PFSK-1 (cell line): ENCODE measurements around the gene SKOR2.

Source experiments
- FOXP2 ChIP-seq: optimal IDR thresholded peaks from 2 replicates; pipeline ENCODE3; 2011; ENCODE audit warnings: borderline replicate concordance, control low read depth, inconsistent platforms; ENCODE audit not compliant: insufficient read depth; ENCODE audit errors: extremely low read length, extremely low read depth
- POLR2AphosphoS5 ChIP-seq: IDR thresholded peaks from 2 replicates; pipeline ENCODE4 v1.6.1; 2012; ENCODE audit warnings: low read depth, mild to moderate bottlenecking, control low read depth, low read length, moderate library complexity
- SIN3A ChIP-seq: IDR thresholded peaks from 2 replicates; pipeline ENCODE4 v1.6.1; 2012; ENCODE audit warnings: mild to moderate bottlenecking, low read length, moderate library complexity, borderline replicate concordance; ENCODE audit not compliant: insufficient read depth
- TAF1 ChIP-seq: IDR thresholded peaks from 2 replicates; pipeline ENCODE4 v1.6.1; 2012; ENCODE audit warnings: low read length, control low read depth, borderline replicate concordance; ENCODE audit not compliant: insufficient read depth
- TF ChIP-seq, protein P1 (sequence below), 2 experiments: IDR thresholded peaks; 2 replicates each; pipeline versions ENCODE4 v1.6.1 to v1.8.0; 2011 to 2012; ENCODE audit warnings: low read depth in 2 of 2, low read length in 2 of 2, control low read depth in 1 of 2, inconsistent platforms in 1 of 2, mild to moderate bottlenecking in 1 of 2, moderate library complexity in 1 of 2; ENCODE audit not compliant: insufficient read depth in 1 of 2

SKOR2 gene

GRCh38 chr18:47172476-47172875 is 79.0 kb downstream of the SKOR2 start:
- TF ChIP-seq TAF1 (no peak), POLR2AphosphoS5 (no peak), FOXP2 (no peak), SIN3A (no peak)
- TF ChIP-seq, protein P1, sequence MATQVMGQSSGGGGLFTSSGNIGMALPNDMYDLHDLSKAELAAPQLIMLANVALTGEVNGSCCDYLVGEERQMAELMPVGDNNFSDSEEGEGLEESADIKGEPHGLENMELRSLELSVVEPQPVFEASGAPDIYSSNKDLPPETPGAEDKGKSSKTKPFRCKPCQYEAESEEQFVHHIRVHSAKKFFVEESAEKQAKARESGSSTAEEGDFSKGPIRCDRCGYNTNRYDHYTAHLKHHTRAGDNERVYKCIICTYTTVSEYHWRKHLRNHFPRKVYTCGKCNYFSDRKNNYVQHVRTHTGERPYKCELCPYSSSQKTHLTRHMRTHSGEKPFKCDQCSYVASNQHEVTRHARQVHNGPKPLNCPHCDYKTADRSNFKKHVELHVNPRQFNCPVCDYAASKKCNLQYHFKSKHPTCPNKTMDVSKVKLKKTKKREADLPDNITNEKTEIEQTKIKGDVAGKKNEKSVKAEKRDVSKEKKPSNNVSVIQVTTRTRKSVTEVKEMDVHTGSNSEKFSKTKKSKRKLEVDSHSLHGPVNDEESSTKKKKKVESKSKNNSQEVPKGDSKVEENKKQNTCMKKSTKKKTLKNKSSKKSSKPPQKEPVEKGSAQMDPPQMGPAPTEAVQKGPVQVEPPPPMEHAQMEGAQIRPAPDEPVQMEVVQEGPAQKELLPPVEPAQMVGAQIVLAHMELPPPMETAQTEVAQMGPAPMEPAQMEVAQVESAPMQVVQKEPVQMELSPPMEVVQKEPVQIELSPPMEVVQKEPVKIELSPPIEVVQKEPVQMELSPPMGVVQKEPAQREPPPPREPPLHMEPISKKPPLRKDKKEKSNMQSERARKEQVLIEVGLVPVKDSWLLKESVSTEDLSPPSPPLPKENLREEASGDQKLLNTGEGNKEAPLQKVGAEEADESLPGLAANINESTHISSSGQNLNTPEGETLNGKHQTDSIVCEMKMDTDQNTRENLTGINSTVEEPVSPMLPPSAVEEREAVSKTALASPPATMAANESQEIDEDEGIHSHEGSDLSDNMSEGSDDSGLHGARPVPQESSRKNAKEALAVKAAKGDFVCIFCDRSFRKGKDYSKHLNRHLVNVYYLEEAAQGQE (IDR thresholded peaks at IDR 0.05; ENCODE audit: insufficient read depth in 1 of 2, low read depth in 2 of 2, low read length in 2 of 2) = no peak

- TF ChIP-seq FOXP2 (no peak), POLR2AphosphoS5 (no peak), SIN3A (no peak), TAF1 (no peak)
- TF ChIP-seq, protein P1 (IDR thresholded peaks at IDR 0.05; ENCODE audit: insufficient read depth in 1 of 2, low read depth in 2 of 2, low read length in 2 of 2) = no peak
Observed at GRCh38 chr18:47168913-47169312, 82.5 kb downstream of the SKOR2 start.

GRCh38 chr18:47168509-47168908 is 83.0 kb downstream of the SKOR2 start:
- no peak for TF ChIP-seq TAF1
- no peak for TF ChIP-seq SIN3A
- TF ChIP-seq, protein P1 (IDR thresholded peaks at IDR 0.05; ENCODE audit: insufficient read depth in 1 of 2, low read depth in 2 of 2, low read length in 2 of 2) = no peak
- TF ChIP-seq FOXP2 = no peak
- no peak for TF ChIP-seq POLR2AphosphoS5

DNA sequence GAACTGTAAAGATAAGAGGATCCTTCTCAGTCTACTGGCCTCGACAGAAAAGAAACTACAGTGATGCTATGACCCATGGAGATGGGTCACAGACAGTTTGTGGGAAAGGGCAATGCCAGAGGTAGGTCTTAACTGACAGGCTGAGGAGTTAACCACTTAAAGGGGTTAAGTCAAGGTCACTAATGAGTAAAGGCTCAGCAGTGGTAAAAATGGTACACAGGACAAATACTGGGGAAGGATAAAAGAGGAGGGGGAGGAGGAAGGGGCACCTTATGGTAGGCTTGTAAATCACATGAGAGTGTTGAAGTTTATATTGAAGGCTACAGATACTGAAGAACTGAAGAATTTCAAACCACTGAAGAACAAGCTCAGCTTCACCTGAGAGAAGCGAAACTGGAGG is 85.2 kb downstream of the SKOR2 start:
- TF ChIP-seq FOXP2 (no peak), SIN3A (no peak), POLR2AphosphoS5 (no peak), TAF1 (no peak)
- TF ChIP-seq, protein P1 (IDR thresholded peaks at IDR 0.05; ENCODE audit: insufficient read depth in 1 of 2, low read depth in 2 of 2, low read length in 2 of 2) = no peak

- TF ChIP-seq FOXP2 (no peak), POLR2AphosphoS5 (no peak), SIN3A (no peak), TAF1 (no peak)
- TF ChIP-seq, protein P1 (IDR thresholded peaks at IDR 0.05; ENCODE audit: insufficient read depth in 1 of 2, low read depth in 2 of 2, low read length in 2 of 2) = no peak
Observed at GRCh38 chr18:47163241-47163640, 88.2 kb downstream of the SKOR2 start.
